Mesenchymal stem cell (in vitro differentiated cells and primary cell): ENCODE measurements around the gene CEP152.

Source experiments
- DNase-seq: peaks from one replicate; pipeline ENCODE4 v3.0.0-alpha.2; 2013
- H2AFZ ChIP-seq: one replicate; pipeline ENCODE4 v1.6.1; 2013; ENCODE audit warnings: low read depth, mild to moderate bottlenecking, control low read depth, inconsistent platforms, low read length, moderate library complexity
- H2AK5ac ChIP-seq: 2 replicates; pipeline ENCODE4 v1.6.1; 2013; ENCODE audit warnings: low read length, moderate library complexity, mild to moderate bottlenecking, inconsistent platforms; ENCODE audit not compliant: severe bottlenecking
- H2BK120ac ChIP-seq: one replicate; pipeline ENCODE4 v1.6.1; 2013; ENCODE audit warnings: low read depth, mild to moderate bottlenecking, inconsistent platforms, low read length, moderate library complexity
- H2BK12ac ChIP-seq, 2 experiments: one replicate each; pipeline ENCODE4 v1.6.1; 2013; ENCODE audit warnings: inconsistent platforms in 2 of 2, low read length in 2 of 2, mild to moderate bottlenecking in 2 of 2, moderate library complexity in 2 of 2, control low read depth in 1 of 2
- H2BK15ac ChIP-seq: one replicate; pipeline ENCODE4 v1.6.1; 2013; ENCODE audit warnings: mild to moderate bottlenecking, low read depth, inconsistent platforms; ENCODE audit not compliant: poor library complexity, severe bottlenecking
- H2BK5ac ChIP-seq: 2 replicates; pipeline ENCODE4 v1.6.1; 2013; ENCODE audit warnings: low read depth, mild to moderate bottlenecking, low read length, control low read depth, inconsistent platforms; ENCODE audit not compliant: poor library complexity, severe bottlenecking
- H3K14ac ChIP-seq, 2 experiments: one replicate each; pipeline ENCODE4 v1.6.1; 2013; ENCODE audit warnings: inconsistent platforms in 2 of 2, low read length in 2 of 2, control low read depth in 1 of 2, mild to moderate bottlenecking in 1 of 2, moderate library complexity in 1 of 2
- H3K18ac ChIP-seq, 2 experiments: one replicate each; pipeline ENCODE4 v1.6.1; 2013; ENCODE audit warnings: inconsistent platforms in 2 of 2, low read length in 2 of 2, control low read depth in 1 of 2, low read depth in 1 of 2, mild to moderate bottlenecking in 1 of 2
- H3K23ac ChIP-seq, 2 experiments: one replicate each; pipeline ENCODE4 v1.6.1; 2013; ENCODE audit warnings: inconsistent platforms in 2 of 2, low read length in 2 of 2, mild to moderate bottlenecking in 2 of 2, moderate library complexity in 2 of 2, control low read depth in 1 of 2
- H3K27ac ChIP-seq: 2 replicates; pipeline ENCODE4 v1.5.1; 2013; ENCODE audit warnings: mild to moderate bottlenecking, moderate library complexity, low read length, control low read depth, inconsistent platforms; ENCODE audit not compliant: poor library complexity, severe bottlenecking
- H3K27me3 ChIP-seq, 2 experiments: 2 replicates each; pipeline versions ENCODE4 v1.6.1 to v1.7.0; 2013; ENCODE audit warnings: low read length in 2 of 2, mild to moderate bottlenecking in 2 of 2, moderate library complexity in 2 of 2, control low read depth in 1 of 2, inconsistent platforms in 1 of 2; ENCODE audit not compliant: control insufficient read depth in 1 of 2, insufficient read depth in 1 of 2
- H3K36me3 ChIP-seq, 2 experiments: 2 replicates each; pipeline versions ENCODE4 v1.6.1 to v1.7.0; 2013; ENCODE audit warnings: low read length in 2 of 2, control low read depth in 1 of 2, inconsistent platforms in 1 of 2, low read depth in 1 of 2, mild to moderate bottlenecking in 1 of 2; ENCODE audit not compliant: insufficient read depth in 2 of 2, control insufficient read depth in 1 of 2
- H3K4ac ChIP-seq, 2 experiments: one replicate each; pipeline ENCODE4 v1.6.1; 2013; ENCODE audit warnings: inconsistent platforms in 2 of 2, low read length in 2 of 2, mild to moderate bottlenecking in 2 of 2, moderate library complexity in 2 of 2, control low read depth in 1 of 2, low read depth in 1 of 2
- H3K4me1 ChIP-seq: 2 replicates; pipeline ENCODE4 v1.6.1; 2013; ENCODE audit warnings: low read depth, low read length, control low read depth; ENCODE audit not compliant: control insufficient read depth, insufficient read depth
- H3K4me2 ChIP-seq: 2 replicates; pipeline ENCODE4 v1.6.1; 2013; ENCODE audit warnings: low read length, mild to moderate bottlenecking, inconsistent platforms; ENCODE audit not compliant: poor library complexity, severe bottlenecking
- H3K4me3 ChIP-seq, 2 experiments: 2 replicates each; pipeline versions ENCODE4 v1.5.1 to v1.7.0; 2013; ENCODE audit warnings: low read length in 2 of 2, mild to moderate bottlenecking in 2 of 2, control low read depth in 1 of 2, low read depth in 1 of 2; ENCODE audit not compliant: insufficient read depth in 1 of 2
- H3K79me1 ChIP-seq: replicated peaks from 2 replicates; pipeline ENCODE4 v1.6.1; 2013; ENCODE audit warnings: mild to moderate bottlenecking, control low read depth, low read length, inconsistent platforms; ENCODE audit not compliant: poor library complexity, severe bottlenecking
- H3K9ac ChIP-seq: 2 replicates; pipeline ENCODE4 v1.7.0; 2013; ENCODE audit warnings: mild to moderate bottlenecking, low read length, moderate library complexity
- H3K9me3 ChIP-seq: 2 replicates; pipeline ENCODE4 v1.7.0; 2013; ENCODE audit warnings: mild to moderate bottlenecking, low read length; ENCODE audit not compliant: control insufficient read depth
- H4K8ac ChIP-seq: one replicate; pipeline ENCODE4 v1.6.1; 2013; ENCODE audit warnings: inconsistent platforms, mild to moderate bottlenecking, low read length, moderate library complexity
- H4K91ac ChIP-seq: one replicate; pipeline ENCODE4 v1.6.1; 2013; ENCODE audit warnings: mild to moderate bottlenecking, low read length, inconsistent platforms
- WGBS: methylation state at CpG from one replicate; pipeline ENCODE4 v1.1.7; 2013; ENCODE audit warnings: mixed read lengths; 5-methylcytosine and 5-hydroxymethylcytosine counted together

The CEP152 gene

GRCh38 chr15:48850648-48851047, 39.8 kb upstream of the CEP152 start:
- H3K9ac ChIP-seq = no peak overlapping the region
- H4K8ac ChIP-seq = no peak overlapping the region
- 83% methylated on average over 2 of the region's 2 CpGs for WGBS
- H3K79me1 ChIP-seq = no peaks in the 10 kb centered on the region
- H3K4ac ChIP-seq = no peak overlapping the region
- H2BK15ac ChIP-seq = no peak overlapping the region
- H3K4me1 ChIP-seq = peaks cover 1% of the 10 kb centered on the region
- H2AFZ ChIP-seq = no peak overlapping the region
- no peak overlapping the region for H2BK120ac ChIP-seq
- H2BK12ac ChIP-seq = no peak overlapping the region
- H2AK5ac ChIP-seq = no peak overlapping the region
- H3K14ac ChIP-seq = no peak overlapping the region
- no peaks in the 10 kb centered on the region for H3K36me3 ChIP-seq
- no peak for DNase-seq
- H3K27me3 ChIP-seq = no peaks in the 10 kb centered on the region
- no peak overlapping the region for H4K91ac ChIP-seq
- no peak overlapping the region for H2BK5ac ChIP-seq
- H3K27ac ChIP-seq = no peak overlapping the region
- no peak overlapping the region for H3K4me3 ChIP-seq
- H3K4me2 ChIP-seq = no peak overlapping the region
- H3K18ac ChIP-seq = no peak overlapping the region
- no peak overlapping the region for H3K23ac ChIP-seq
- no peaks in the 10 kb centered on the region for H3K9me3 ChIP-seq

- Histone ChIP-seq H2BK15ac (no peak overlapping the region), H3K14ac (no peak overlapping the region), H2AFZ (no peak overlapping the region), H3K4me2 (no peak overlapping the region), H3K27ac (no peak overlapping the region), H3K9ac (no peak overlapping the region), H2BK120ac (no peak overlapping the region), H3K4ac (no peak overlapping the region), H2AK5ac (no peak overlapping the region), H3K4me3 (no peak overlapping the region), H3K27me3 (no peaks in the 10 kb centered on the region), H3K36me3 (no peaks in the 10 kb centered on the region), H3K79me1 (no peaks in the 10 kb centered on the region), H3K18ac (no peak overlapping the region), H2BK5ac (no peak overlapping the region), H4K91ac (no peak overlapping the region), H3K23ac (no peak overlapping the region), H2BK12ac (no peak overlapping the region), H3K9me3 (no peaks in the 10 kb centered on the region), H3K4me1 (no peaks in the 10 kb centered on the region), H4K8ac (no peak overlapping the region)
- DNase-seq = no peak
- WGBS = no CpG with 5 or more reads among the region's 1 CpG
Observed at GRCh38 chr15:48845123-48845522, 34.3 kb upstream of the CEP152 start.

DNA sequence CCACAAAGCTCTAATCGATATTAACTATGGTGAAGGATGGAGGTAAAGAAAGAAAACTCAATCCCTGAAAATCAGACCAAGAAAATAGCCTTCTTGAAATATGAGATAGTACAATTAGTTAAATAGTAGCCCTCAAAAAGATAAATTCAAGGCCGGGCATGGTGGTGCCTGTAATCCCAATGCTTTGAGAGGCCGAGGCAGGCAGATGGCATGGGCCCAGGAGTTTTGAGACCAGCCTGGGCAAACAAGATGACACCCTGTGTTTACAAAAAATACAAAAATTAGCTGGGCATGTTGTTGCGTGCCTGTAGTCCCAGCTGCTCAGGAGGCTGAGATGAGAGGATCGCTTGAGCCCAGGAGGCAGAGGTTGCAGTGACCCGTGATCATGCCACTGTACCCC, 31.6 kb upstream of the CEP152 start:
- Histone ChIP-seq H3K27me3 (no peaks in the 10 kb centered on the region), H3K27ac (no peak overlapping the region), H4K8ac (no peak overlapping the region), H2AFZ (no peak overlapping the region), H4K91ac (no peak overlapping the region), H3K9ac (no peak overlapping the region), H3K4me1 (no peaks in the 10 kb centered on the region), H3K14ac (no peak overlapping the region), H2BK15ac (no peak overlapping the region), H2BK5ac (no peak overlapping the region), H3K18ac (no peak overlapping the region), H3K36me3 (no peaks in the 10 kb centered on the region), H3K4me2 (no peak overlapping the region), H3K9me3 (no peaks in the 10 kb centered on the region), H2BK12ac (no peak overlapping the region), H3K79me1 (no peaks in the 10 kb centered on the region), H3K23ac (no peak overlapping the region), H3K4ac (no peak overlapping the region), H2AK5ac (no peak overlapping the region), H3K4me3 (no peak overlapping the region), H2BK120ac (no peak overlapping the region)
- 96% methylated on average over 5 of the region's 6 CpGs for WGBS
- no peak for DNase-seq

GRCh38 chr15:48834756-48835155, 23.9 kb upstream of the CEP152 start:
- no peak overlapping the region for H3K27ac ChIP-seq
- peak overlapping the region in 1 of 2 experiments; percentile 9 for H3K14ac ChIP-seq
- H3K4me3 ChIP-seq = no peak overlapping the region
- no peak overlapping the region for H2AFZ ChIP-seq
- H4K91ac ChIP-seq = no peak overlapping the region
- H2BK15ac ChIP-seq = no peak overlapping the region
- H3K9me3 ChIP-seq = peaks cover 21% of the 10 kb centered on the region
- H3K18ac ChIP-seq = no peak overlapping the region
- no peak for DNase-seq
- no peaks in the 10 kb centered on the region for H3K79me1 ChIP-seq
- H2AK5ac ChIP-seq = no peak overlapping the region
- H2BK5ac ChIP-seq = no peak overlapping the region
- no peak overlapping the region for H3K4ac ChIP-seq
- no peak overlapping the region for H2BK12ac ChIP-seq
- no peak overlapping the region for H3K9ac ChIP-seq
- no peaks in the 10 kb centered on the region for H3K4me1 ChIP-seq
- peaks cover 0 to 3% of the 10 kb centered on the region in 2 experiments for H3K36me3 ChIP-seq
- no peaks in the 10 kb centered on the region for H3K27me3 ChIP-seq
- WGBS = 86% methylated on average over 4 of the region's 5 CpGs
- no peak overlapping the region for H3K23ac ChIP-seq
- no peak overlapping the region for H2BK120ac ChIP-seq
- H3K4me2 ChIP-seq = no peak overlapping the region
- no peak overlapping the region for H4K8ac ChIP-seq
